ENCODE measurements around the gene ANO8.

GRCh38 chr19:17305216-17305516 is 29.5 kb downstream of the ANO8 start:
- TF ChIP-seq POLR2AphosphoS5 (IDR thresholded peaks at IDR 0.05; ENCODE audit: insufficient read depth, low read depth, low read length) (no peak), POLR2A (IDR thresholded peaks at IDR 0.05; ENCODE audit: low read depth, low read length) (no peak), EZH2 (IDR thresholded peaks at IDR 0.05; ENCODE audit: borderline replicate concordance, low read depth, low read length, severe bottlenecking) (no peak), FOS (IDR thresholded peaks at IDR 0.05; ENCODE audit: borderline replicate concordance, insufficient read depth, low read length) (no peak), MYC (IDR thresholded peaks at IDR 0.05; ENCODE audit: low read depth, low read length) (no peak), MAX (IDR thresholded peaks at IDR 0.05; ENCODE audit: insufficient read depth, insufficient read length) (no peak), JUN (IDR thresholded peaks at IDR 0.05; ENCODE audit: borderline replicate concordance, insufficient read depth, insufficient read length, low read depth) (no peak), GATA2 (IDR thresholded peaks at IDR 0.05; ENCODE audit: insufficient read depth, insufficient read length, low read depth, low read length) (no peak)
- TF ChIP-seq, protein P1, sequence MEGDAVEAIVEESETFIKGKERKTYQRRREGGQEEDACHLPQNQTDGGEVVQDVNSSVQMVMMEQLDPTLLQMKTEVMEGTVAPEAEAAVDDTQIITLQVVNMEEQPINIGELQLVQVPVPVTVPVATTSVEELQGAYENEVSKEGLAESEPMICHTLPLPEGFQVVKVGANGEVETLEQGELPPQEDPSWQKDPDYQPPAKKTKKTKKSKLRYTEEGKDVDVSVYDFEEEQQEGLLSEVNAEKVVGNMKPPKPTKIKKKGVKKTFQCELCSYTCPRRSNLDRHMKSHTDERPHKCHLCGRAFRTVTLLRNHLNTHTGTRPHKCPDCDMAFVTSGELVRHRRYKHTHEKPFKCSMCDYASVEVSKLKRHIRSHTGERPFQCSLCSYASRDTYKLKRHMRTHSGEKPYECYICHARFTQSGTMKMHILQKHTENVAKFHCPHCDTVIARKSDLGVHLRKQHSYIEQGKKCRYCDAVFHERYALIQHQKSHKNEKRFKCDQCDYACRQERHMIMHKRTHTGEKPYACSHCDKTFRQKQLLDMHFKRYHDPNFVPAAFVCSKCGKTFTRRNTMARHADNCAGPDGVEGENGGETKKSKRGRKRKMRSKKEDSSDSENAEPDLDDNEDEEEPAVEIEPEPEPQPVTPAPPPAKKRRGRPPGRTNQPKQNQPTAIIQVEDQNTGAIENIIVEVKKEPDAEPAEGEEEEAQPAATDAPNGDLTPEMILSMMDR (IDR thresholded peaks at IDR 0.05; ENCODE audit: extremely low read depth in 1 of 2, insufficient read depth in 1 of 2, low read depth in 1 of 2, low read length in 2 of 2): no peak

Measured in endothelial cell of umbilical vein (primary cell).